GM18858 (cell line): ENCODE results near the gene HAP1.

Experiments
- ATAC-seq: cut with Tn5 transposase; IDR thresholded peaks from one replicate; pipeline ENCODE4 v1.9.1; 2021; ENCODE audit not compliant: unreplicated experiment

HAP1 gene

DNA sequence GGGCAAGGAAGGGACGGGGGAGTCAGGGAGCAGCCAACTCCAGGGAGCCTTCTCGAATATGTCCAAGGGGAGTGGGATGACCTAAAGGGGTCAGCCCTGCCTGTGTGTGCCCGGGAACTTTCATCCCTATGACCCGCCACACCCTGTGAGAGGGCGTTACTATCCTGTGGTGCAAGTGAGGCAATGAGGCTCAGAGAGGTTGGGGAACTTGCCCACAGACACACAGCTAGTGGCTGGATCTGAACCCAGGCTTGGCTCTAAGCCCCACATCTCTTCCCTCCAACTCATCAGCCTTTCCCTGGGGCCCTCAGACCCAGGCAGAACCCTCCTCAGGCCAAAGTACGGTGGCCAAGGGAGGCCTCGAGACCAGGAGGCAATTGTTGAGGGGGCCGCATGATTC, 28.9 kb upstream of the HAP1 start:
- ATAC-seq, result no peak

- no peak for ATAC-seq
Measured at GRCh38 chr17:41762841-41763240, 28.4 kb upstream of the HAP1 start.

- ATAC-seq, result no peak
Measured at GRCh38 chr17:41762391-41762790, 27.9 kb upstream of the HAP1 start.

GRCh38 chr17:41760878-41761277, 26.4 kb upstream of the HAP1 start:
- ATAC-seq, result no peak

DNA sequence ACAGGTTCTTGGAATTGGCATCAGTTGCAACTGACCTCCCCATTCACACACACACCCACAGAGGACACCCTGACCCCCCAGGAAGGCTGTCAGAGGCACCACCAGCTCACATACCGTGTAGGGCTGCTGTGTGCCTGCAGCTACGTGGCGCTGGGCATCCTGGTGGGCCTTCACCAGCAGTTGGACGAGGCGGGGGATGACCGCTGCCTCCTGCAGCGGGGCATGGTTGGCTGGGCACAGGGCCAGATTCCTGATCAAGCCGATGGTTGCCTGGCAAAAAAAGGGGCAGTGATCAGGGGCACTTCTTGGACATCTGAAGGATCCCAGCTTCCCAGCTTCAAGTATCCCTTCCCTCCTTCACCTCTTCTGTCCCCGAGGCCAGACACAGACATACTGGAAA, 24.2 kb upstream of the HAP1 start:
- ATAC-seq, result no peak

- no peak for ATAC-seq
Measured at GRCh38 chr17:41754066-41754465, 19.6 kb upstream of the HAP1 start.

DNA sequence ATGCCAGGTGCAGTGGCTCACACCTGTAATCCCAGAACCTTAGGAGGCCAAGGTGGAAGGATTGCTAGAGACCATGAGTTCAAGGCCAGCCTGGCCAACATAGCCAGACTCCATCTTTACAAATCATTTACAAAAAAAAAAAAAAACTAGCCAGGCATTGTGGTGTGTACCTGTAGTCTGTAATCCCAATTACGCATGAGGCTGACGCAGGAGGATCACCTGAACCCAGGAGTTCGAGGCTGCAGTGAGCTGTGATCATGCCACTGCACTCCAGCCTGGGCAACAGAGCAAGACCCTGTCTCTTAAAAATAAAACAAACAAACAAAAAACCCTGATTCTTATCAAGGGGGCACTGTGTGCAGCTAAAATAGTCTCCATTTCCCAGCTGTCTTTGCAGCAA, 16.8 kb upstream of the HAP1 start:
- ATAC-seq, result no peak

GRCh38 chr17:41750862-41751261, 16.4 kb upstream of the HAP1 start:
- no peak for ATAC-seq

GRCh38 chr17:41748275-41748674, 13.8 kb upstream of the HAP1 start:
- ATAC-seq, result no peak

- no peak for ATAC-seq
Measured at GRCh38 chr17:41741709-41742108, 7.3 kb upstream of the HAP1 start.

- no peak for ATAC-seq
Measured at GRCh38 chr17:41740506-41740905, 6.1 kb upstream of the HAP1 start.

DNA sequence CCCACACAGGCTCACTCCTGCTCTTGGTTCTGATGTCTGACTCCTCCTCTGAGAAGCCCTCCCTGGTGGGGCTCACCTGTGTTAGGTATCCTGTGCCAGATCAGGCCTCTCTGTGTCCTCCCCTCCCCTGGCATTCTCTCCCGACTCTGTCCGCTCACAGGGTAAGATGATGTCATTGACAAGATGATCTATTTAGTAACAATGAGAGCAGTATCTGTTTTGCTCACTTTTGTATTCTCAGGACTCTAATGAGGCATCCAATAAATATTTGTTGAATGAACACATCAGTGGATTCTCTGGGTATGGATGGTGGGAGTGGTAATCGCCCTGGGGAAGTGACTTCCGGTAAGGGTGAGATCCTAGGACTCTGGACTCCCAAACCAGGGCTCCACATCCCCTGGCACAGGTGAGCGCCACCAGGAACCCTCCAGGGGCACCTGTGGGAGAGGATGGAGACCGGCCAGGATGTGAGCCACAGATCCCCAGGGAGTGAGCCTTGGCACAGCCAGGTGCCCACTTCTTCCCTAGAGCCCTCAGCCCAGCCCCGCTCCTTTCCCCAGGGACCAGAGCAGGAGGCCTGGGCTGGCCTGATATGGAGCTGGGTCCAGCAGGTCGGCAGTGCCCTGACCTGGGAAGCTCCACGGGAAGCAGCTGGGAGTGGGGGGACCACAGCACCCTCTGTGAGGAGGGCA, 5.4 kb upstream of the HAP1 start:
- no peak for ATAC-seq

GRCh38 chr17:41738801-41739112, 4.3 kb upstream of the HAP1 start:
- ATAC-seq, result no peak

DNA sequence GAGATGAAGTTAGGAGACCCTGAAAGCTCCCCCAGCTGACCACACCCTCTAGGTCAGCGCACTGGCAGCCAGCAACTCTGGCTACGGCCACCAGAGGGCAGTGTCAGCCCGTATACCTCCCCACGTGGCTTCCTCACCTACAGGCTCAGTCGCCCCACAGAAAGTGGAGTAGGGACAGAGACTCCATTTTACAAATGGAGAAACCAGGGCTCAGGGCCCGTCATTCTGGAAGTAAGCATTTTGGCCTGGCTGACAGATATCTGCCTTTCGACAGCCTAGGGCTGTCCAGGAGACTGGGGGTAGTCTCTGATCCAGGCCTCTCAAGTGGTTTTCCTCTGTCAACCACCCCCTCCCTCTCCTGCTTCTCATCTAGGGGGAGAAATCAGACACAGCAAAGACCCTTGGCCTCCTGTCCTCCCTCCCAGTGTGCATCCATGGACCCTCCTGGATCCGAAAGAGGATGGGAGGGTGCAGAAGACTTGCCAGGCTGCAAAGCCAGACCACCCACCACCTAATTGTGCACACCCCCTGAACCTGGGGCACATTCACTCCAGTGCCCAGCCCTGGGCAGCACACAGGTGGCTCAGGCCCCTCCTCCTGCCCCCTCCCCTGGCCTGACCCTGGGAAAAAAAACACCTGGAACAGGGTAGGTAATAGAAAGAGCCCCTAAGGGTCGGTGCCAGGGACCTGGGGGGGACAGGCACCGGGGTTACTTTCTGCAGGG, 3.8 kb upstream of the HAP1 start:
- ATAC-seq, result no peak

- no peak for ATAC-seq
Measured at GRCh38 chr17:41737680-41738023, 3.2 kb upstream of the HAP1 start.

DNA sequence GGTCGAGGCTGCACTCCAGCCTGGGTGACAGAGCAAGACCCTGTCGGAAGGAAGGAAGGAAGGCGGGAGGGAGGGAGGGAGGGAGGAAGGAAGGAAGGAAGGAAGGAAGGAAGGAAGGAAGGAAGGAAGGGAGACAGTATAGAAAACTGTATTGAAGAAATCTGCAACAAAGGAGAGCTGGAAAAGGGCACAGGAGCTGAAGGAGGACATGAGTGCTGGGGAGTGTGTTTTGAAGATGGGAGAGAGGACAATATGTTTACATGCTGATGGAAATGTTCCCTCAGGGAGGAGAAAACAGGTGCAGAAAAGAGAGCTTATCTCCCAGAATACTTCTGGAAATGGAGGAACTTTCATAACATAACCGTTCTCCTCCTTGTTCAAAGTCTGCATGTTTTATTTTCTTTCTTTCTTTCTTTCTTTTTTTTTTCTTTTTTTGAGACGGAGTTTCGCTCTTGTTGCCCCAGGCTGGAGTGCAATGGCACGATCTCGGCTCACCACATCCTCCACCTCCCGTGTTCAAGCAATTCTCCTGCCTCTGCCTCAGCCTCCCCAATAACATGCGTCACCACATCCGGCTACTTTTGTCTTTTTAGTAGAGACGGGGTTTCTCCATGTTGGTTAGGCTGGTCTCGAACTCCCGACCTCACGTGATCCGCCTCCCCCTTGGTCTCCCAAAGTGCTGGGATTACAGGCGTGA, 2.7 kb upstream of the HAP1 start:
- no peak for ATAC-seq

DNA sequence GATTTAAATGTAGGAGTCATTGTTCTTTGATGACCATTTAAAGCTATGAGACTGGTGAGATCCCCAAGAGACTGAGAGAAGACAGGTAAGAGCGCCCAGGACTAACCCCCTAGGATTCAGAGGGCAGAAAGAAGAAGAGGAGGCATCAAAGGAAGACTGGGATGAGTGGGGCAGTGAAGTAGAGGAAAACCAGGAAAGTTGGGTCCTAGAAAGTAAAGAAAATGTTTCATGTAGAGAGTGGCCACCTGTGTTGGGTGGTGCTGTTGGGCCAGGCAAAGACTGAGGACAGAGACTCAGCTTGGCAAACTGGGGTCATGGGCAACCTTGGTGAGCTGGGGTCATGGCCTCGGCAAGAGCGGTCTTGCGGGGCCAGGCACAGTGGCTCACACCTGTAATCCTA, 1.3 kb upstream of the HAP1 start:
- no peak for ATAC-seq

- no peak for ATAC-seq
Measured at GRCh38 chr17:41734949-41735313, 488 bp upstream of the HAP1 start.

GRCh38 chr17:41733348-41734138, 900 bp downstream of the HAP1 start:
- no peak for ATAC-seq

DNA sequence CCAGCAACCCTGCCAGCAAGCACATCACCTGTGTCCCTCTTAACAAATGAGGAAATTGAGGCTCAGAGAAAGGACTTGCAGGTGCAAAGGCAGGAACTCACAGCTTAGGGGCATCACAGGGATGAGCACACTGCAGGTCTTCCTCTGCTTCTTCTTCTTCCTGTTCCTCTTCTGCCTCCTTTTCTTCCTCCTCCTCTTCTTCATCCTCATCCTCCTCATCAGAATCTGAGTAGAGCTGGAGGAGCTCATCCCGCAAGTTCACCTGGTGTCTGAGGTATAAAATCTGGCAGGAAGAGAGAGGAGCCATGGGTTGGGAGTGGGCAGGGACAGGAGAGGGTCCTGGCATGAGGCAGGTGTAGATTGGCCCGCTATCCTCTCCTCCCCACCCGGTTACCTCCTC, 2.6 kb downstream of the HAP1 start:
- ATAC-seq, result no peak

DNA sequence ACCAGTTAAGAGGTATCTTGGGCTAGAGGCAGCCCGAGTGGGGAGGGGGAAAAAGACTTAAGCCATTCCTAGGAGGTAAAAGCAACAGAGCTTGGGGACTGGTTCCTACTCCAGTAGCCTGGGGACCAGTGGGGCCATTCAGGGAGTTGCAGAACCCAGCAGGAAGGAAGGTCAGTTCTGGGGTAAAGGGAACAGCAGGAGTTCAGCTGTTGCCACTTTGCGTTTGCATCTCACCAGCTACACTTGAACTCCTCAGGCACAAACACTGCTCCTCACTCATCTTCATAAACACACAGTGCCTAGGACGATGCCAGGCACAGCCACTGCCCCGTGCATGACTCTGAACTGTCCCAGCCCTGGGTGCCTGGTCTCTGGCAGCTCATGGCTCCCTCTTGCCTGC, 4.0 kb downstream of the HAP1 start:
- ATAC-seq, result no peak

DNA sequence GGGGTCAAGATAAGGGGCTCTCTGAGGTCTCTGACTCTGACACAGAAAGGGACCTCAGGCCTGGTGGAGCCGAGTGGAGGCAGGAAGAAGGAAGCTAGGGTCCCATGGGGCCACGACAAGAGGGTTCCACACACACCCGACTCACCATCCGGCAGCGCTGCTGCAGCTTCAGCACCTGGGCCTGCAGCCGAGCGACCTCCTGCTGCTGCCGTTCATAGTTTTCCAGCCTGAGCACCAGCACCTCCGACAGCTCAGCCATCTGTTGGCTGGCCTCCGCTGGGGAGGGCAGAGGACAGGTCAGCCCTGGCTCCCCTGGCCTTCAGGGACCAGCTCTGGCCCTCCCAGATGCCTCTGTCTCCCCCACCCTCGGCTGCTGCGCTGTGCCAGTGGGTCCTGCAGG, 6.4 kb downstream of the HAP1 start:
- ATAC-seq, result no peak
